Measurements from ENCODE around the gene ALK.

DNA sequence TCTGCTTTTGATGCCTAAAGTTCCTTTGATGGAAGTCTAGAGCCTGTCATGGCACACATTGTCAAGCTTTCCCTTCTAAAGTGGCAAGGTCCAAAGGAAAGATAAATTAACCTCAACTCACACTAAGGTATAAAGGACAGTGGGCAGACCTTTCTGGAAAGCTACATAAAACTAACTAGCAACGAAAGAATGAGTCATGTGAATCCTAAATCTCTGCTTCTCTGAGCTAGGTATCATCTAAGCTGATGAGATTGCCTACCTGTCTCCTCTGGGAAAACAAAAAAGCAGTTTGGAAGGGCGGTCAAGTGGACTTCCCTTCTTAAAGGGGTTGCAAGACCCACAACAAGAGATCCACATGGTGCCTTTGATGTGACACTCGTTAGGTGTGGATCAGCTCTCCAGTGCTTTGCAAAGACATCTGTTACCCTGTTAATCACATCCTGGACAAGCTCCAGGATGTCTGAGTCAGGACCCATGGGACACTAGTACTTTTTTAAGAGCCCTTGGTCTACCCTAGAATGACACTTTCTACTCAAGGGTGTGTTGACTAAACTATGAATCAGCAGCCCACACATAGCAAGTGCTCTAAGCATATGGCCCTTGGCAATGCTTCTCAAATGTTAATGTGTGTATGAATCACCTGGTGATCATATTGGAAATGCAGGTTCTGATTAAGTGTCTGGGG, 173.5 kb downstream of the ALK start:
- TF ChIP-seq, protein P1, sequence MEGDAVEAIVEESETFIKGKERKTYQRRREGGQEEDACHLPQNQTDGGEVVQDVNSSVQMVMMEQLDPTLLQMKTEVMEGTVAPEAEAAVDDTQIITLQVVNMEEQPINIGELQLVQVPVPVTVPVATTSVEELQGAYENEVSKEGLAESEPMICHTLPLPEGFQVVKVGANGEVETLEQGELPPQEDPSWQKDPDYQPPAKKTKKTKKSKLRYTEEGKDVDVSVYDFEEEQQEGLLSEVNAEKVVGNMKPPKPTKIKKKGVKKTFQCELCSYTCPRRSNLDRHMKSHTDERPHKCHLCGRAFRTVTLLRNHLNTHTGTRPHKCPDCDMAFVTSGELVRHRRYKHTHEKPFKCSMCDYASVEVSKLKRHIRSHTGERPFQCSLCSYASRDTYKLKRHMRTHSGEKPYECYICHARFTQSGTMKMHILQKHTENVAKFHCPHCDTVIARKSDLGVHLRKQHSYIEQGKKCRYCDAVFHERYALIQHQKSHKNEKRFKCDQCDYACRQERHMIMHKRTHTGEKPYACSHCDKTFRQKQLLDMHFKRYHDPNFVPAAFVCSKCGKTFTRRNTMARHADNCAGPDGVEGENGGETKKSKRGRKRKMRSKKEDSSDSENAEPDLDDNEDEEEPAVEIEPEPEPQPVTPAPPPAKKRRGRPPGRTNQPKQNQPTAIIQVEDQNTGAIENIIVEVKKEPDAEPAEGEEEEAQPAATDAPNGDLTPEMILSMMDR (IDR thresholded peaks at IDR 0.05; ENCODE audit: low read length): no peak
- no peak for TF ChIP-seq EZH2 (optimal IDR thresholded peaks at IDR 0.05; ENCODE audit: low read depth, low read length)
